Spleen (tissue), 11 donors: ENCODE data around the gene ARHGAP19. TPM values are rescaled to one million over a fixed set of nuclear protein-coding genes. Genes with fewer than 3 reads are reported as not detected.

Experiments used
- DNase-seq: peaks from one replicate; pipeline ENCODE4 v3.0.0-alpha.2; 2020
- H3K27ac ChIP-seq, 8 donors: fragments of 200-600 bp; sonication (generic) in 7 of 8; 1 replicate in 4 of 8; 2 replicates in 4 of 8; pipeline versions ENCODE4 v1.5.0 to v1.8.0; 2016 to 2021; ENCODE audit warnings: inconsistent platforms in 4 of 8, mild to moderate bottlenecking in 4 of 8, moderate library complexity in 1 of 8
- H3K27me3 ChIP-seq, 7 donors: fragments of 200-600 bp; sonication (generic) in 6 of 7; replicated peaks in 1 of 7; 1 replicate in 4 of 7; 2 replicates in 3 of 7; pipeline versions ENCODE4 v1.5.0 to v1.8.0; 2016 to 2021; ENCODE audit warnings: inconsistent platforms in 3 of 7, mild to moderate bottlenecking in 1 of 7
- H3K36me3 ChIP-seq, 6 donors: fragments of 200-600 bp; sonication (generic) in 5 of 6; 1 replicate in 4 of 6; 2 replicates in 2 of 6; pipeline versions ENCODE4 v1.5.0 to v1.8.0; 2016 to 2021; ENCODE audit warnings: inconsistent platforms in 2 of 6
- H3K4me1 ChIP-seq, 6 donors: fragments of 200-600 bp; sonication (generic) in 5 of 6; 1 replicate in 3 of 6; 2 replicates in 3 of 6; pipeline versions ENCODE4 v1.5.0 to v1.8.0; 2016 to 2021; ENCODE audit warnings: inconsistent platforms in 3 of 6
- H3K4me3 ChIP-seq, 8 donors: fragments of 200-600 bp; sonication (generic) in 7 of 8; 1 replicate in 4 of 8; 2 replicates in 4 of 8; pipeline versions ENCODE4 v1.5.0 to v1.8.0; 2016 to 2021; ENCODE audit warnings: inconsistent platforms in 4 of 8, mild to moderate bottlenecking in 4 of 8, moderate library complexity in 2 of 8
- H3K9me3 ChIP-seq, 8 donors: fragments of 200-600 bp; sonication (generic) in 7 of 8; 1 replicate in 4 of 8; 2 replicates in 4 of 8; pipeline versions ENCODE4 v1.5.0 to v1.8.0; 2016 to 2021; ENCODE audit warnings: inconsistent platforms in 4 of 8
- CTCF ChIP-seq, 11 experiments: fragments of 200-600 bp in 7 of 11; fragments of 450-650 bp in 4 of 11; sonication (generic) in 4 of 11; IDR thresholded peaks in 8 of 11; conservative IDR thresholded peaks in 3 of 11; 1 replicate in 7 of 11; 2 replicates in 4 of 11; pipeline versions ENCODE4 v1.4.0 to v1.8.0; 2016 to 2021; ENCODE audit warnings: antibody characterized with exemption in 11 of 11, inconsistent platforms in 4 of 11, mild to moderate bottlenecking in 1 of 11
- POLR2A ChIP-seq, 3 donors: fragments of 450-650 bp; IDR thresholded peaks; one replicate each; pipeline ENCODE4 v1.5.1; 2017; ENCODE audit warnings: antibody characterized with exemption in 3 of 3, mild to moderate bottlenecking in 1 of 3
- POLR2AphosphoS5 ChIP-seq, 3 donors: sonication (generic); formaldehyde crosslinking; IDR thresholded peaks; one replicate each; pipeline ENCODE4 v1.5.1; 2017; ENCODE audit warnings: antibody characterized with exemption in 3 of 3
- WGBS, 5 donors: extraction: QIAGEN DNeasy Blood & Tissue Kit in 3 of 5; methylation state at CpG; one replicate each; pipeline versions ENCODE4 v1.1.5 to v1.1.7; 2013 to 2018; 5-methylcytosine and 5-hydroxymethylcytosine counted together
- intact Hi-C: fragments of 100-400 bp; cut with DNase I; formaldehyde crosslinking; loops from one replicate; pipeline ENCODE4 v1.15.0; 2023; ENCODE audit warnings: low total_unique reads
- polyA plus RNA-seq, 3 donors: library from polyadenylated mRNA; stranded (reverse); fragments of 200-250 nt; gene quantifications; one replicate each; pipeline ENCODE4 v1.2.1, GENCODE V29; 2013
- total RNA-seq, 7 donors: library from RNA; depleted of rRNA in 3 of 7; stranded (reverse); fragments of >200 nt in 3 of 7; fragmentation: NEBNext Ultra II Directional in 4 of 7; extraction: Animal tissue kit (Norgen Biotek cat#: 25700) in 4 of 7; gene quantifications; one replicate each; pipeline versions ENCODE4 v1.1.0 to v1.2.1, GENCODE V29; 2016 to 2021
- donor health status: healthy with polysubstance abuse.
- donor health status: DM: no; HTN: no; CAD: no; lungs with moderate emphysema.
- donor health status: DM: no; HTN: no; CAD: no.
- donor health status: Bipolar disorder and iron deficiency.
- donor health status: healthy.
- donor health status: DM: no; HTN: no; CAD: no.
- donor health status: DM: yes; HTN: yes; CAD: no.

Gene ARHGAP19
- total and polyA plus RNA-seq, 10 donors = 3.1 to 35.3 (median 25.1) TPM

- peaks cover 0 to 77% (median 34%) of the 10 kb centered on the region in 7 donors for H3K27me3 ChIP-seq
- 85 to 92% (median 86%) methylated on average over 15 to 18 of the region's 18 CpGs for WGBS, 5 donors
- intact Hi-C loops = no loop called here
- no peak overlapping the region for H3K27ac ChIP-seq
- H3K4me3 ChIP-seq = no peak overlapping the region
- TF ChIP-seq POLR2AphosphoS5 (IDR thresholded peaks at IDR 0.05) = no peak
- TF ChIP-seq POLR2A (IDR thresholded peaks at IDR 0.05) = no peak
- TF ChIP-seq CTCF (IDR thresholded peaks at IDR 0.05 in 8 of 11, conservative IDR thresholded peaks at IDR 0.05 in 3 of 11) = no peak
- peaks cover 6 to 17% (median 12%) of the 10 kb centered on the region in 6 donors for H3K4me1 ChIP-seq
- peak; percentile 50 for DNase-seq
- H3K36me3 ChIP-seq = no peaks in the 10 kb centered on the region
- H3K9me3 ChIP-seq = no peaks in the 10 kb centered on the region
Measured at GRCh38 chr10:97186911-97187310, 105.5 kb downstream of the ARHGAP19 start.

GRCh38 chr10:97185326-97186058, 106.9 kb downstream of the ARHGAP19 start, which contains the start of gene SLIT1:
TSS of gene SLIT1 (minus strand) at chr10:97185959. CDS start at chr10:97185674, 285 bp downstream.
- Histone ChIP-seq H3K9me3 (no peaks in the 10 kb centered on the region), H3K36me3 (no peaks in the 10 kb centered on the region), H3K4me1 (peaks cover 6 to 17% (median 12%) of the 10 kb centered on the region in 6 donors), H3K4me3 (peak within 1 kb of the TSS in 6 of 8 donors; percentile 5 to 59 (median 18)), H3K27me3 (peaks cover 0 to 79% (median 34%) of the 10 kb centered on the region in 7 donors), H3K27ac (no peak within 1 kb of the TSS)
- no peak for TF ChIP-seq POLR2A (IDR thresholded peaks at IDR 0.05)
- no peak for TF ChIP-seq CTCF (IDR thresholded peaks at IDR 0.05 in 8 of 11, conservative IDR thresholded peaks at IDR 0.05 in 3 of 11)
- no peak for TF ChIP-seq POLR2AphosphoS5 (IDR thresholded peaks at IDR 0.05)
- DNase-seq = peak; percentile 72
- intact Hi-C loops = no loop called here
- WGBS, 5 donors = 1 to 3% (median 2%) methylated on average over 18 to 74 of the region's 74 CpGs

- Histone ChIP-seq H3K4me3 (peak overlapping the region in 2 of 8 donors; percentile 5 to 59), H3K4me1 (peaks cover 6 to 17% (median 12%) of the 10 kb centered on the region in 6 donors), H3K27me3 (peaks cover 0 to 85% (median 34%) of the 10 kb centered on the region in 7 donors), H3K36me3 (no peaks in the 10 kb centered on the region), H3K27ac (no peak overlapping the region), H3K9me3 (no peaks in the 10 kb centered on the region)
- intact Hi-C loops = no loop called here
- TF ChIP-seq CTCF (IDR thresholded peaks at IDR 0.05 in 8 of 11, conservative IDR thresholded peaks at IDR 0.05 in 3 of 11) = no peak
- no peak for TF ChIP-seq POLR2AphosphoS5 (IDR thresholded peaks at IDR 0.05)
- TF ChIP-seq POLR2A (IDR thresholded peaks at IDR 0.05) = no peak
- WGBS, 5 donors = 14 to 26% (median 21%) methylated on average over 13 to 17 of the region's 17 CpGs
- peak; percentile 52 for DNase-seq
Measured at GRCh38 chr10:97184971-97185325, 107.5 kb downstream of the ARHGAP19 start.

GRCh38 chr10:97183314-97183713, 109.1 kb downstream of the ARHGAP19 start:
- peaks cover 0 to 92% (median 39%) of the 10 kb centered on the region in 7 donors for H3K27me3 ChIP-seq
- 81 to 92% (median 91%) methylated on average over 3 of the region's 3 CpGs for WGBS, 5 donors
- no peaks in the 10 kb centered on the region for H3K36me3 ChIP-seq
- no peak for TF ChIP-seq POLR2A (IDR thresholded peaks at IDR 0.05)
- no peak overlapping the region for H3K27ac ChIP-seq
- H3K4me3 ChIP-seq = no peak overlapping the region
- no peak for DNase-seq
- H3K4me1 ChIP-seq = peaks cover 6 to 17% (median 12%) of the 10 kb centered on the region in 6 donors
- intact Hi-C loops = no loop called here
- no peaks in the 10 kb centered on the region for H3K9me3 ChIP-seq
